HG03066 (cell line): ENCODE measurements around the gene B3GALT5.

Experiments
- ATAC-seq: cut with Tn5 transposase; IDR thresholded peaks from one replicate; pipeline ENCODE4 v1.9.1; 2021; ENCODE audit warnings: low read depth; ENCODE audit not compliant: unreplicated experiment

B3GALT5 gene

DNA sequence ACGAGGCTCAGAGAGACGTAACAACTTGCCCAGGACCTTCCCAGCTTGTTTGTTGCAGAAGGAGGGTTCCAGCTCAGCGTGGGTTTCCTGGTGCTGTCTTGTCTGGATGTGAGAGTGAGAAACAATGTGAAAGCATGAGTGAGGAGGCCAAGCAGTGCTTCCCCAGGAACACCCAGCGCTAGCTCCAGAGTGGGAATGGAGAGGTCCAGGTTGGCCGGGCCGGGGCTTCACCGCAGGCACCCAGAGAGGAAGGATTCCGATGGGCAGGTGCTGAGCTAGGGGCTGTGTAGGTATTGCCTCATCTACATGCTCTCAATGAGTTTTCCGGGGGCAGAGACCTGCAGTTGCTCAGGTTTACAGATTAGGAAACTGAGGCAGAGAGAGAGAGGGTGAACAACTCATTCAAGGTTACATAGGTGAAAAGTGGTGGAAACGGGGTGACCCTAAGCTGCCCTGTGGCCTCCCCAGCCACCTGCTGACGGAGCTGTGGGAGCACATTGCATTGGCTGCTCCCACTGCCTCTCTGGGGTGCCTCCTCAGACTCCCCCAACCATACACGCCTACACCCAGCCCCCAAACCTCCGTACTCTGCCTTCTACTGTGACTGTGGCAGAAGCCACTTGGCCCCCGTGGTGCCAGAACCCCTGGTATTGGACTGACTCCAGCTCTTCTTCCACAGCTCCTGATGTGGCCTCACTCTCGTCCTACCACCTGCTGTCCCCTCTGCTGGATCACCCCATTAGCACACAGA, 51.2 kb downstream of the B3GALT5 start:
- no peak for ATAC-seq

GRCh38 chr21:39664586-39664985, 51.8 kb downstream of the B3GALT5 start:
- ATAC-seq: no peak

GRCh38 chr21:39666026-39666425, 53.3 kb downstream of the B3GALT5 start:
- no peak for ATAC-seq

DNA sequence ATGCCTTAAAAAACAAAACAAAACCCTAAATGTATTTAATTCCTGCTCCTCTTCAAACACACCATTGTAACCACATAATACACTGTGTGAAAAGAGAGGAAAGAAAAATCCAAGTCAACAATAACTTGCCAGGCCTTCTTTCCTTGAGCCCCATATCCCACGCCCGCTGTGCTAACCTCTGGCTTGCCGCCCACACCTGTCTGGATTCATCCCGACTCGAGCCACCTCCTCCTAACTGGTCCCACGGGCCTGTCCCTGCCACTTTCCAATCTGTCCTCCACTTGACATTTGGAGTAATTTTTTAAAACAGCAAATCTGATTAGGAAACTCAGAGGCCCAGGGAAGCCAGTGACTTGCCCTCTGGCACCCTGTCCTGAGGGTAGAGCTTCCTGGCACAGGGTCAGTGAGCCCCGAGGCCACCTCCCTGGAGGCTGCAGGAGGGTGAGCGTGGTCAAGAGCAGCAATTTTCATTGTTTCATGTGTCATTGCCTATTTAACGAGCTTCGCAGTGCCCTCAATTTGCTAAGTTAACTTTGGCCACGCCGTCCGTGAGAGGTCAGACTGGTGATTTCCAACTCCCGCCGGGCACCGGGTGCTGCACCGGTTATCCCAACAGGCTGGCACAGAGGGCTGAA, 54.1 kb downstream of the B3GALT5 start:
- ATAC-seq: no peak

DNA sequence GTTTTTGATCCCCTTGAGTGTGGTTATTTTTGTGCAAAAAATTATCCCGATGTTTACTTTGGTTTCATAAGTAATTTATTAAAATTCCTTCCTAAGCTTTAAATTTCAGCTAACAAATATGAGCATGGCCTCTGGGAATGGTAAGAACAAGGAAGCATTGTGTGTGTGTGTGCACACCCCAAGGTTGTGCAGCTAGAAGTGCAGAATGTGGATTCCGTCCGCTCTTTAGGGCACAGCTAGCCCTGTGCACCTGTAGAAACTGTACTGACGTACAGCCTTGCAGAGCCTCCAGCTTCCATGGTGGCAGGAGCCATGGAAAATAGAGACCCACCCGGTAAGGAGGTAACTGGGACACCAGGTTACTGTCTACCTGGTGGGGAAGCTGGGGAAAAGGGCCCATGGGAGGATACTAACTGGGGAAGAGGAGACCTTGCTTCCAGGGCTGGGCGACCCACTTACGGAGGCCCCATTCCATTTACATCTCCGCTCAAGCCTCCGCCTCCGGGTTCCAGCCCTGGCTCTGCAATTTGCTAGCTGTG, 54.7 kb downstream of the B3GALT5 start:
- no peak for ATAC-seq

GRCh38 chr21:39668369-39668768, 55.6 kb downstream of the B3GALT5 start:
- no peak for ATAC-seq

GRCh38 chr21:39669485-39669884, 56.7 kb downstream of the B3GALT5 start:
- ATAC-seq: no peak

GRCh38 chr21:39669976-39670661, 57.4 kb downstream of the B3GALT5 start:
- no peak for ATAC-seq

DNA sequence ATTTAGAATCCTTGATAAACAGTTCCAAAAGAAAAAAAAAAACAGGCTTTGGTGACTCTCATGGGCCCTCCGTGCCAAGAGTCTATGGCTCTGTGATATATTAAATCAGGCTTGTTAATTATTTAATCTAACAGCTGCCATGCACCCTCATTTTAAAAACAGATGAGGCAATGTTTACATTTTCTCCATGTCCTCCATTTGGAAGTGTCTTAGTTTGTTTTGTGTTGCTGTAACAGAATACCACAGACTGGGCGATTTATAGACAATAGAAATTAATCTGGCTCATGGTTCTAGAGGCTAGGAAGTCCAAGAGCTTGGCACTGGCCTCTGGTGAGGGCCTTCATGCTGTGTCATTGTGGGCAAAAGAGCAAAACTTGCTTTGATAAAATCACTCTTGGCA, 58.0 kb downstream of the B3GALT5 start:
- no peak for ATAC-seq

DNA sequence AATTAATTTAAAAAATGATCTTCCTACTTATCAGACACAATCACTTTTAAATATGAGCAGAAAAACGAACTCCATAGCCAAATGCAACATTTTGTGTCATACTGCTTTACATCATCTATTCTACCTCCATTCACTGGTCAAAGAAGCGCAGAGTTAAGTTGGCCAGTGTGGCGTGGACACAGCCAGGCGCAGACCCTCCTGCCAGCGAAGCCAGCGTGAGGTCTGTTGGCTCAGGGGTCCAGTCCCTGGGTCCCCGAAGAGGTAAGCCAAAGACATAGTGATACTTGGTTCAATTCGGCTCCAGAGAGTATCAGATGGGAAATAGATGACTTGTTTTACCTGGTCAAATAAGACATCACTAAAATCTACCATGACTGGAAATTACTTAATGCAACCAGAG, 59.2 kb downstream of the B3GALT5 start:
- no peak for ATAC-seq

DNA sequence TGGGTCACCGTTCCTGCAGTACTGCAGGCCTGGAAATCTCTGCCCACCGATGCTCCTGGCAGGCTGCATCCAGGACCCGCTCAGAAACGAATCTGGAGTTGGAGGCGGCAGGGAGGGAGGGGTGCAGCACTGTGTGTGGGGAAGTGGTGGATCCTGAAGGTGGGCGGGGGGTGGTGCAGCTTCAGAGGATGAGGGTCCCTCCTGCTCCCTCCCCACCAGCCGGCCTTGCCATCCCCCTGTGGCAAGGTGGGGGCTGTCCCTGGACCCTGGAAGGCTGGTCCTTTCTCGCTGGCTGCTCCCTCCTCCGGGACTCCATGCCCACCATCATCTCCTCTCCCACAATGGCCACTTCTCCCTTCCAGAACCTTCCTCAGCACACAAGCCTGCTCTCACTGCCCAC, 60.4 kb downstream of the B3GALT5 start:
- no peak for ATAC-seq

GRCh38 chr21:39673736-39674135, 61.0 kb downstream of the B3GALT5 start:
- no peak for ATAC-seq

GRCh38 chr21:39674801-39675200, 62.1 kb downstream of the B3GALT5 start:
- ATAC-seq: no peak

DNA sequence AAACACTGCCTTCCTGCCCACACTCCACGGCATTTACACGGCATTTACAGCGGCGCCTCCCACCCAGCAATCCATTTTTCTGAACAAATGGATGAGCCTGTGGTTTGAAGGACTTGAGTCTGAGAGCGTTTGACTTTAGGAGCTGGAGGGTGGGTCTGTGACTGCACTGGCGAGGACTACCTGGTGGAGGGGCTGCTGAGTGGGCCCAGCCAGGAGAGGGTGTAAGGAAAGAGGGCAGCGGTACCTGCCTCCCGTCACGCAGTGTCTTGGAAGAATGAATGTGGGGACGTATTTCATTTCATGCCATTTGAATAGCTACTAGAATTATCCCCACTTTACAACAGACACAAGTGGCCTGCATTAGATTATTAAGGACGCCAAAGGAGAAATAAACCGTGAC, 62.9 kb downstream of the B3GALT5 start:
- no peak for ATAC-seq

DNA sequence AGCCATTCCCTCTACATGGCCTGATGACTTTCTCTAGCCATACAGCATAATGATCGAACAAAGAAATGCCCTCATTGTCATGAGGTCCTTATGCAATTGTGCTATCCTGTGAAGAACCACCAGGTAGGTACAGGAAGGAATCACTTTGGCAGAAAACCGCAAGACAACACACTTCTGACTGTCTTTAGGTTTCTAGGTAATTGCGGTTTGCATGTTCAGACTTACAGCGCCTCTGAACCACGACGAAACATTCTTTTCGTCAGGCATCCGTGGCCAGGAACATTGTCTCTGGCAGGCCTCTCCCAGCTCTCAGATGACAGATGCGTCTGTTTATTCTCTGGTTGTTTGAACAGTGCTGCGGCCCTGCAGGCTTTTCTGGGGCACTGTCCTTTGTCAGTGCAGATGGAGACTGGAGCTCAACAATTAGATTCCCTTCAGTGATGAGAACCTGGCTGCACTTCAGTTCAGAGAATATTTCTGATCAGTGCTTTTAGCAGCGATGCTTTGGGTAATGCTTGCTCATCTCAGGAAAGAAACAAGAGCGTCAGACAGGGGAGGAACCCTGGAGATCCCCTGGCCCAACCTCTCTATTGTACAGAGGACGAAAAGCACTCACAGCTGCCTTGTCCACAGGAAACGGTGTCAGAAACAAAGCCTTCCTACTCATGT, 63.4 kb downstream of the B3GALT5 start:
- ATAC-seq: no peak

GRCh38 chr21:39680216-39680615, 67.5 kb downstream of the B3GALT5 start:
- ATAC-seq: no peak

DNA sequence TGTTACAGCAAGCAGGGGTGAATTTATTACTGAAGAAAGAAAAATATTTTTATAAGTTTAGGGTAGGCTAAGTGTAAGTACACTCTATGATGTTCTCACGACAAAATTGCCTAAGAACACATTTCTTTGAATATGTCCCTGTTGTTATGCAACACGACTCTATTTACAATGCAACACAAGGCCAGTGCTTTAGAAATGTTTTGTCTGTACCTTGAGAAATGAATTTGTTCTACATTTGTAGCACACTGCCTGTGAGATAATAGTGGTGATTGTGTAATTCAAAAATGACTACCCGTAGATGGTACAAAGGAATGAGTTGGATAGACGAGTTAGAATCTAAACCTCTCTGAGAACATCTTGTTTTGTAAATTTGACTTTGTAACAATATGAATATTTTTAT, 68.5 kb downstream of the B3GALT5 start:
- no peak for ATAC-seq

- no peak for ATAC-seq
These were observed 69.1 kb downstream of the B3GALT5 start for GRCh38 chr21:39681845-39682244.

- ATAC-seq: no peak
These were observed 72.5 kb downstream of the B3GALT5 start for GRCh38 chr21:39685236-39685635.

DNA sequence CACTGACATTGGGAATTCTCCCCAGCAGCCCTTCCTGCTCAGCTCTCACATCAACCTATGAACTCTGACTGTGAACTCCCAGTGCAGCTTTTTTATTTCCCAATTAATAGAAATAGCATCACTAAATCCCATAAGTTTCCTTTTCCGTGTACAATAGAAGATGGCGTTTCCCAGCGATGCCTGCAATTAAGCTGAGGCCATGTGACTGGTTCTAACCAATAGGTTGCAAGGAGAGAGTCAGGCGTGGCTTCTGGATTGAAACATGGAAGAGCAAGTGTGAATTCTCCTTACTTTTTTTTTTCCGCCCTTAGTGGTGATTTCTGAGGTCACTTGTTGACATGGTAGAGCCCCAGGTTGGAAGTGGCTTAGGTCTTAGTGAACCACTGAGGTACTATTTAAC, 73.3 kb downstream of the B3GALT5 start:
- ATAC-seq: no peak
